Endothelial cell of umbilical vein (primary cell): ENCODE results near the gene CUX1.

Experiments used
- EZH2 ChIP-seq: IDR thresholded peaks from 2 replicates; pipeline ENCODE4 v1.6.1; 2012; ENCODE audit warnings: borderline replicate concordance, low read depth, mild to moderate bottlenecking, moderate library complexity, low read length, inconsistent platforms; ENCODE audit not compliant: severe bottlenecking
- POLR2A ChIP-seq: IDR thresholded peaks from 2 replicates; pipeline ENCODE4 v1.6.1; 2012; ENCODE audit warnings: low read depth, mild to moderate bottlenecking, control low read depth, low read length
- POLR2AphosphoS5 ChIP-seq: IDR thresholded peaks from 2 replicates; pipeline ENCODE4 v1.6.1; 2012; ENCODE audit warnings: low read depth, mild to moderate bottlenecking, control low read depth, low read length, moderate library complexity; ENCODE audit not compliant: insufficient read depth
- TF ChIP-seq, protein P1 (sequence below), 2 donors: IDR thresholded peaks; 1 replicate in 1 of 2; 2 replicates in 1 of 2; pipeline ENCODE4 v1.5.1; 2011; ENCODE audit warnings: low read length in 2 of 2, mild to moderate bottlenecking in 2 of 2, moderate library complexity in 2 of 2, control low read depth in 1 of 2, inconsistent platforms in 1 of 2, low read depth in 1 of 2; ENCODE audit not compliant: insufficient read depth in 1 of 2; ENCODE audit errors: extremely low read depth in 1 of 2

DNA sequence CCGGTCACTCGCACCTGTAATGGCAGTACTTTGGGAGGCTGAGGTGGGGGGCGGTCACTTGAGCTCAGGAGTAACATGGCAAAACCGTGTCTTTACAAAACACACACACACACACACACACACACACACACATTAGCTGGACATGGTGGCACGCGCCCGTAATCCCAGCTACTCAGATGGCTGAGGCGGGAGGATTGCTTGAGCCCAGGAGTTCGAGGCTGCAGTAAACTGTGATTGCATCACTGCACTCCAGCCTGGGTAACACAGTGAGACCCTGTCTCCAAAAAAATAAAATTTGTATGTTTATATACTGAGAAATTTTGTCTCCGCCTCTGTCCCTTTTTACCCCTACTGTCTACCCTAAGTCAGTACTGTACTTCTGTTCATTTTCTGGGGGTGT lies 86.6 kb downstream of the CUX1 start:
- TF ChIP-seq, protein P1, sequence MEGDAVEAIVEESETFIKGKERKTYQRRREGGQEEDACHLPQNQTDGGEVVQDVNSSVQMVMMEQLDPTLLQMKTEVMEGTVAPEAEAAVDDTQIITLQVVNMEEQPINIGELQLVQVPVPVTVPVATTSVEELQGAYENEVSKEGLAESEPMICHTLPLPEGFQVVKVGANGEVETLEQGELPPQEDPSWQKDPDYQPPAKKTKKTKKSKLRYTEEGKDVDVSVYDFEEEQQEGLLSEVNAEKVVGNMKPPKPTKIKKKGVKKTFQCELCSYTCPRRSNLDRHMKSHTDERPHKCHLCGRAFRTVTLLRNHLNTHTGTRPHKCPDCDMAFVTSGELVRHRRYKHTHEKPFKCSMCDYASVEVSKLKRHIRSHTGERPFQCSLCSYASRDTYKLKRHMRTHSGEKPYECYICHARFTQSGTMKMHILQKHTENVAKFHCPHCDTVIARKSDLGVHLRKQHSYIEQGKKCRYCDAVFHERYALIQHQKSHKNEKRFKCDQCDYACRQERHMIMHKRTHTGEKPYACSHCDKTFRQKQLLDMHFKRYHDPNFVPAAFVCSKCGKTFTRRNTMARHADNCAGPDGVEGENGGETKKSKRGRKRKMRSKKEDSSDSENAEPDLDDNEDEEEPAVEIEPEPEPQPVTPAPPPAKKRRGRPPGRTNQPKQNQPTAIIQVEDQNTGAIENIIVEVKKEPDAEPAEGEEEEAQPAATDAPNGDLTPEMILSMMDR (IDR thresholded peaks at IDR 0.05; ENCODE audit: extremely low read depth in 1 of 2, insufficient read depth in 1 of 2, low read depth in 1 of 2, low read length in 2 of 2): no peak
- no peak for TF ChIP-seq EZH2
- TF ChIP-seq POLR2AphosphoS5: no peak
- no peak for TF ChIP-seq POLR2A
